ENCODE data around the gene JMJD7.
"Not testable (repeated sequence)": the region's sequence is repeated elsewhere in the genome, so short reads cannot be mapped to it uniquely, and the experiment has no call there.

Gene JMJD7

GRCh38 chr15:41825145-41825544, 2.7 kb upstream of the JMJD7 start:
- Mint-ChIP-seq H3K4me1 (peaks cover 29% of the 10 kb centered on the region), H3K27me3 (no peaks in the 10 kb centered on the region), H3K9me3 (no peaks in the 10 kb centered on the region), H3K4me3 (no peak overlapping the region), H3K27ac (no peak overlapping the region)
- DNase-seq (no peak), ATAC-seq (no peak)

- H3K9me3 Mint-ChIP-seq: no peaks in the 10 kb centered on the region
- H3K4me3 Mint-ChIP-seq: peak overlapping the region; percentile 35 to 36
- ATAC-seq (no peak), DNase-seq (no peak)
- H3K27me3 Mint-ChIP-seq: no peaks in the 10 kb centered on the region
- H3K4me1 Mint-ChIP-seq: peaks cover 36% of the 10 kb centered on the region
- peak overlapping the region in 1 of 2 donors; percentile 71 for H3K27ac Mint-ChIP-seq
Measured at GRCh38 chr15:41825572-41826535, 2.0 kb upstream of the JMJD7 start.

- Mint-ChIP-seq H3K27ac (peak overlapping the region in 1 of 2 donors; percentile 55), H3K27me3 (no peaks in the 10 kb centered on the region), H3K9me3 (no peaks in the 10 kb centered on the region), H3K4me3 (peak overlapping the region; percentile 82 to 88), H3K4me1 (peaks cover 51% of the 10 kb centered on the region)
- peak; percentile 23 to 26 for DNase-seq
- ATAC-seq: peak; percentile 16
Measured at GRCh38 chr15:41827290-41827879, 507 bp upstream of the JMJD7 start.

GRCh38 chr15:41828807-41829141, 882 bp downstream of the JMJD7 start:
- H3K27ac Mint-ChIP-seq: peak overlapping the region in 1 of 2 donors; percentile 91
- H3K9me3 Mint-ChIP-seq: no peaks in the 10 kb centered on the region
- H3K4me3 Mint-ChIP-seq: peak overlapping the region; percentile 82 to 88
- peaks cover 63% of the 10 kb centered on the region for H3K4me1 Mint-ChIP-seq
- H3K27me3 Mint-ChIP-seq: no peaks in the 10 kb centered on the region
- ATAC-seq (no peak), DNase-seq (no peak)

- Mint-ChIP-seq H3K27ac (no peak overlapping the region), H3K4me1 (peaks cover 74% of the 10 kb centered on the region), H3K4me3 (peak overlapping the region in 1 of 2 donors; percentile 22), H3K27me3 (no peaks in the 10 kb centered on the region), H3K9me3 (no peaks in the 10 kb centered on the region)
- no peak for DNase-seq
- ATAC-seq: no peak
Measured at GRCh38 chr15:41829959-41830646, 2.2 kb downstream of the JMJD7 start.

GRCh38 chr15:41831291-41831690, 3.4 kb downstream of the JMJD7 start:
- peaks cover 73% of the 10 kb centered on the region for H3K4me1 Mint-ChIP-seq
- not testable (repeated sequence) for H3K27me3 Mint-ChIP-seq, H3K27ac Mint-ChIP-seq, H3K9me3 Mint-ChIP-seq
- DNase-seq: peak; percentile 47 to 74
- ATAC-seq: peak; percentile 75
- peak overlapping the region in 1 of 2 donors; percentile 22 for H3K4me3 Mint-ChIP-seq

- Mint-ChIP-seq H3K4me1 (peaks cover 71% of the 10 kb centered on the region), H3K27me3 (no peaks in the 10 kb centered on the region), H3K9me3 (no peaks in the 10 kb centered on the region), H3K27ac (no peak overlapping the region), H3K4me3 (no peak overlapping the region)
- DNase-seq (no peak), ATAC-seq (no peak)
Measured at GRCh38 chr15:41832208-41832607, 4.3 kb downstream of the JMJD7 start.

GRCh38 chr15:41832875-41833274, 5.0 kb downstream of the JMJD7 start:
- no peaks in the 10 kb centered on the region for H3K9me3 Mint-ChIP-seq

GRCh38 chr15:41834096-41834495, 6.2 kb downstream of the JMJD7 start:
- H3K9me3 Mint-ChIP-seq: no peaks in the 10 kb centered on the region
- H3K27me3 Mint-ChIP-seq: no peaks in the 10 kb centered on the region
- ATAC-seq (no peak), DNase-seq (no peak)
- H3K4me3 Mint-ChIP-seq: no peak overlapping the region
- peaks cover 61% of the 10 kb centered on the region for H3K4me1 Mint-ChIP-seq
- no peak overlapping the region for H3K27ac Mint-ChIP-seq

More at GRCh38 chr15:41832875-41833274, 5.0 kb downstream of the JMJD7 start:
- DNase-seq (no peak), ATAC-seq (no peak)
- H3K27ac Mint-ChIP-seq: no peak overlapping the region
- H3K4me3 Mint-ChIP-seq: no peak overlapping the region
- no peaks in the 10 kb centered on the region for H3K27me3 Mint-ChIP-seq
- H3K4me1 Mint-ChIP-seq: peaks cover 70% of the 10 kb centered on the region

GRCh38 chr15:41836073-41836472, 8.2 kb downstream of the JMJD7 start:
- Mint-ChIP-seq H3K27ac (peak overlapping the region in 1 of 2 donors; percentile 78), H3K27me3 (no peaks in the 10 kb centered on the region), H3K4me3 (no peak overlapping the region), H3K9me3 (no peaks in the 10 kb centered on the region), H3K4me1 (peaks cover 41% of the 10 kb centered on the region)
- no peak for DNase-seq
- no peak for ATAC-seq

- peak overlapping the region in 1 of 2 donors; percentile 4 for H3K27ac Mint-ChIP-seq
- H3K4me3 Mint-ChIP-seq: no peak overlapping the region
- ATAC-seq: no peak
Measured at GRCh38 chr15:41836713-41837454, 9.0 kb downstream of the JMJD7 start.

GRCh38 chr15:41838400-41838897, 10.6 kb downstream of the JMJD7 start, which contains the start of gene PLA2G4B:
Gene PLA2G4B (plus strand): TSS chr15:41838847. CDS start chr15:41838914, 67 bp downstream.
- Mint-ChIP-seq H3K27ac (peak within 1 kb of the TSS; percentile 19 to 83), H3K4me1 (peaks cover 20% of the 10 kb centered on the region), H3K4me3 (no peak within 1 kb of the TSS), H3K27me3 (no peaks in the 10 kb centered on the region), H3K9me3 (no peaks in the 10 kb centered on the region)
- no peak for ATAC-seq
- no peak for DNase-seq

More at GRCh38 chr15:41836713-41837454, 9.0 kb downstream of the JMJD7 start:
- Mint-ChIP-seq H3K27me3 (no peaks in the 10 kb centered on the region), H3K4me1 (peaks cover 33% of the 10 kb centered on the region), H3K9me3 (no peaks in the 10 kb centered on the region)
- DNase-seq: no peak

- H3K4me3 Mint-ChIP-seq: no peak overlapping the region
- H3K4me1 Mint-ChIP-seq: peaks cover 5% of the 10 kb centered on the region
- H3K27ac Mint-ChIP-seq: peak overlapping the region; percentile 19 to 42
- DNase-seq (no peak), ATAC-seq (peak; percentile 40)
- no peaks in the 10 kb centered on the region for H3K9me3 Mint-ChIP-seq
- H3K27me3 Mint-ChIP-seq: no peaks in the 10 kb centered on the region
Measured at GRCh38 chr15:41839781-41840491, 12.0 kb downstream of the JMJD7 start.

GRCh38 chr15:41840673-41841072, 12.8 kb downstream of the JMJD7 start:
- DNase-seq (no peak), ATAC-seq (no peak)
- Mint-ChIP-seq H3K27me3 (no peaks in the 10 kb centered on the region), H3K27ac (no peak overlapping the region), H3K9me3 (no peaks in the 10 kb centered on the region), H3K4me3 (no peak overlapping the region), H3K4me1 (peaks cover 5% of the 10 kb centered on the region)

Measured in stimulated activated naive CD8-positive, alpha-beta T cell treated with anti-CD3 and anti-CD28 coated beads, Interleukin-15, amount 100 ng/mL, for 72 hours (primary cell).